Fibroblast of the aortic adventitia (primary cell): Measurements from ENCODE around the gene SPON1. TPM values are rescaled to one million over a fixed set of nuclear protein-coding genes. Genes with fewer than 3 reads are reported as not detected.

Experiments
- DNase-seq: peaks from one replicate; pipeline ENCODE4 v3.0.0-alpha.2; 2010; ENCODE audit warnings: low read depth
- H3K4me3 ChIP-seq: 2 replicates; pipeline ENCODE4 v1.5.1; 2011; ENCODE audit warnings: low read depth, mild to moderate bottlenecking, control low read depth, low read length, moderate library complexity
- total RNA-seq: library from RNA; depleted of rRNA; stranded (reverse); fragments of >200 nt; gene quantifications from 2 replicates; pipeline ENCODE4 v1.2.3, GENCODE V29; 2012; ENCODE audit warnings: low replicate concordance
- TF ChIP-seq, protein P1 (sequence below): IDR thresholded peaks from 2 replicates; pipeline ENCODE4 v1.5.1; 2011; ENCODE audit warnings: mild to moderate bottlenecking, low read length, control low read depth, inconsistent platforms; ENCODE audit not compliant: insufficient read depth

Gene SPON1
- total RNA-seq, 1 donor, result 3.5 TPM

DNA sequence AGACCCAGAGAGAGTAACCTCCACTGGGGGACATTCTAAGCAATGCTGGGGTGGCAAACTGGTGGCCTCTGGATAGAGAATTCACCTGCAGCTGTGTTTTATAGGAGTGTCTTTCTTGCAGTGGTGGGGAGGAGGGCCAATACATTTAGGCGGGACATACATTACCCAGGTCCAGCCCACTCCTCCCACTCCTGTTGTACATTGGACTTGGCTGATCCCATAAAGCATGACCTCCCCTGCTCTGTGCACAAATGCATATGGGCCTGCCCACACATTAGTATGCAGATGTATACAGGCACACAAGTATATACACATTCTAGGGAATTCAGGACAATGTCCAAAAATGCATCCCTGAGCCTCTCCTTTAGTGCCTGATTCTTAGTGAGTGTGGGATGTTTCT lies 297.4 kb downstream of the SPON1 start:
- TF ChIP-seq, protein P1, sequence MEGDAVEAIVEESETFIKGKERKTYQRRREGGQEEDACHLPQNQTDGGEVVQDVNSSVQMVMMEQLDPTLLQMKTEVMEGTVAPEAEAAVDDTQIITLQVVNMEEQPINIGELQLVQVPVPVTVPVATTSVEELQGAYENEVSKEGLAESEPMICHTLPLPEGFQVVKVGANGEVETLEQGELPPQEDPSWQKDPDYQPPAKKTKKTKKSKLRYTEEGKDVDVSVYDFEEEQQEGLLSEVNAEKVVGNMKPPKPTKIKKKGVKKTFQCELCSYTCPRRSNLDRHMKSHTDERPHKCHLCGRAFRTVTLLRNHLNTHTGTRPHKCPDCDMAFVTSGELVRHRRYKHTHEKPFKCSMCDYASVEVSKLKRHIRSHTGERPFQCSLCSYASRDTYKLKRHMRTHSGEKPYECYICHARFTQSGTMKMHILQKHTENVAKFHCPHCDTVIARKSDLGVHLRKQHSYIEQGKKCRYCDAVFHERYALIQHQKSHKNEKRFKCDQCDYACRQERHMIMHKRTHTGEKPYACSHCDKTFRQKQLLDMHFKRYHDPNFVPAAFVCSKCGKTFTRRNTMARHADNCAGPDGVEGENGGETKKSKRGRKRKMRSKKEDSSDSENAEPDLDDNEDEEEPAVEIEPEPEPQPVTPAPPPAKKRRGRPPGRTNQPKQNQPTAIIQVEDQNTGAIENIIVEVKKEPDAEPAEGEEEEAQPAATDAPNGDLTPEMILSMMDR, result no peak

DNA sequence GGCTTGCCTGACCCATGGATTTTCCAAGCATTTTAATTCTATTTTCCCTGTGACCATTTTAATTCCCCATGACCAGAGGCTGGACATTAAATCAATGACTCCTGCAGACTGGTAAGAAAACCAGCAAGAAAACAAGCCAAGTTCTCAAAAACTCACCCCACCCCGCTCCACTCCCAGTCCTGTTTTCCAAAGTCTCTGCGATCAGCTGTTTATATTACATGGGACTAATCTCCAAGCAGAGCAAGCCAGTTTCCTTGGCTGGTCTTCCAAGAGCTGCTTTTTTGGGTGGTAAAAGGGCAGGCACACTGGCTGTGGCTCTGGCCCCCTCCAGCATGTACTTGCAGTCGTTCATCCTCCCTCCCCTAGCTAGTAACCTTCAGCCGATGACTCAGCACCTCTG lies 298.5 kb downstream of the SPON1 start:
- peak; percentile 52 for DNase-seq
- TF ChIP-seq, protein P1, result no peak
- H3K4me3 ChIP-seq, result no peak overlapping the region

More for the DNA sequence above, 297.4 kb downstream of the SPON1 start:
- H3K4me3 ChIP-seq, result no peak overlapping the region
- no peak for DNase-seq

DNA sequence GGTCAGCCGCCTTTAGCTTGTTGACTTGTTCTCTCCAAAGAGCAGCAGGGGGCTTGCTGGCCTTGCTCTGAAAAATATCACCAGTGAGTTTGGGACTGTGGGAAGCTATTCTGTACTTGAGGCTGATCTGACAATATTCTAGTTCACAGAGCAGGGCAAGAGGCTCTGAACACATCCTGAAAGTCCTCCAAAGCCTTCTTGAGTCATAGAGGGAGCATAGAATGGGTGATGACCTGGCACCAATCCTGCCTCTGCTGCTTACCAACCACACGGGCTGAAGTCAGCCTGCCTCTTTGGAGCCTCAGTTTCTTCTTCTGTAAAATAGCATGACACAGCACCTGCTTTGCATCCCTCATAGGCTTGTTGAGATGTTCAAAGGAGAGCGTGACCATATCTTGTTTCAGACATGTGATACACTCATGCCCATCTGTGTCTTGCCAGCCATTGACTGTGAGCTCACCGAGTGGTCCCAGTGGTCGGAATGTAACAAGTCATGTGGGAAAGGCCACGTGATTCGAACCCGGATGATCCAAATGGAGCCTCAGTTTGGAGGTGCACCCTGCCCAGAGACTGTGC lies 299.8 kb downstream of the SPON1 start:
- H3K4me3 ChIP-seq, result no peak overlapping the region
- DNase-seq, result peak; percentile 24
- TF ChIP-seq, protein P1, result no peak

DNA sequence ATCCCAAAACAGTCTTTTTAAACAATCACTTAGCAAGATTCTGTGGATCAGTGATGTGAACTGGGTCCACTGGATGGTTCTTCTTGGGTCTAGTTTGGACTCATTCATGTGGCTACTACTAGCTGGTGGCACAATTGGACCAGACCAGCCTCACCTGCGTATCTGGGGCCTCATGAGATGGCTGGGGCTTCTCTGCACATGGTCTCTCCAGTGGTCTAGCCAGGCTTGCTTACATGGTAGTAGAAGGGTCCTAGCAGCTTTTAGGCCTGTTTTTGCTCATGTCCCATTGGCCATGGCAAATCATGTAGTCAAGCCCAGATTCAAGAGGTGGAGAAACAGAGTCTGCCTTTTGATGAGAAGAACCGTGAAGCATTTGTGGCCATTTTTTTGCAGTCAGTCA lies 302.4 kb downstream of the SPON1 start:
- no peak for DNase-seq
- TF ChIP-seq, protein P1, result no peak
- no peak overlapping the region for H3K4me3 ChIP-seq

DNA sequence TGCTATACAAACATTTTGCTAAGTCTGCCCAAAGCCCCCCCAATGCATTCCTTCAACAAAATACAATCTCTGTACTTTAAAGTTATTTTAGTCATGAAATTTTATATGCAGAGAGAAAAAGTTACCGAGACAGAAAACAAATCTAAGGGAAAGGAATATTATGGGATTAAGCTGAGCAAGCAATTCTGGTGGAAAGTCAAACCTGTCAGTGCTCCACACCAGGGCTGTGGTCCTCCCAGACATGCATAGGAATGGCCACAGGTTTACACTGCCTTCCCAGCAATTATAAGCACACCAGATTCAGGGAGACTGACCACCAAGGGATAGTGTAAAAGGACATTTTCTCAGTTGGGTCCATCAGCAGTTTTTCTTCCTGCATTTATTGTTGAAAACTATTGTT lies 304.1 kb downstream of the SPON1 start:
- TF ChIP-seq, protein P1, result no peak
- DNase-seq, result no peak
- no peak overlapping the region for H3K4me3 ChIP-seq

DNA sequence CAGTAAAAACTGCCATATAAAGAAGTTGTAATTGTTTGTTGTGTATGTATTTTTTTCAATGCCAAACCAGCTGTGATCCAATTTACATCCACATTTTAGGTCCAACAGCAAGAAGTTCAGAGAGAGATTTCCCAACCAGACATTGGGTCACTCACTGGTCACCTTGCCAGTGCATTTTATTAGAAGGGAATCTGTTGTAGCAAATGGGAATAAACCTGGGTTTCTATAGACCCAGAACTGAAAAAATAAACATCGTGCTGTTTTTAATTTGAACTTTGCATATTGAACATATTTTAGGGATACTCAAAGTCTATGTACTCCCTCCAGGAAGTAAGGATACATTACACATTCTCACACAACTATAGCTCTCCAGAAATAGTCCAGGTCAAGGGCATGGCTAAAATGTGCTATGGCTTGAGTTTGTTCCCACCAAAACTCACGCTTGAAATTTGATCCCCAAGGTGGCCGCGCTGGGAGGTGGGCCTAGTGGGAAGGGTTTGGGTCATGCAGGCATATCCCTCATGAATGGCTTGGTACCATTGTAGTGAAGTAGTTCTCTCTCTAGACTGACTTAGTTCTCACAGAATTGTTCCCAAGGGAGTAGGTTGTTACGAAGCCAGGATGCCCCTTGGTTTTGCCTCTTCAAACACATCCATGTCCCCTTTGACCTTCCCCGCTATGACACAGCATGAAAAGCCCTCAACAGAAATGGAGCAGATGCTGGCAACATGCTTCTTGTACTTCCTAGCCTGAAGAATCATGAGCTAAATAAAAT lies 305.5 kb downstream of the SPON1 start:
- TF ChIP-seq, protein P1, result no peak
- DNase-seq, result no peak
- no peak overlapping the region for H3K4me3 ChIP-seq
